ENCODE results near the gene IFITM10.

GRCh38 chr11:1706634-1707400 lies 43.6 kb downstream of the IFITM10 start:
- TF ChIP-seq CTCF (IDR thresholded peaks at IDR 0.05) = no peak
- no peak for TF ChIP-seq POLR2A (IDR thresholded peaks at IDR 0.05)
